Measurements from ENCODE around the gene PLXDC2.
"Not testable (repeated sequence)": the region's sequence is repeated elsewhere in the genome, so short reads cannot be mapped to it uniquely, and the experiment has no call there.

The PLXDC2 gene

DNA sequence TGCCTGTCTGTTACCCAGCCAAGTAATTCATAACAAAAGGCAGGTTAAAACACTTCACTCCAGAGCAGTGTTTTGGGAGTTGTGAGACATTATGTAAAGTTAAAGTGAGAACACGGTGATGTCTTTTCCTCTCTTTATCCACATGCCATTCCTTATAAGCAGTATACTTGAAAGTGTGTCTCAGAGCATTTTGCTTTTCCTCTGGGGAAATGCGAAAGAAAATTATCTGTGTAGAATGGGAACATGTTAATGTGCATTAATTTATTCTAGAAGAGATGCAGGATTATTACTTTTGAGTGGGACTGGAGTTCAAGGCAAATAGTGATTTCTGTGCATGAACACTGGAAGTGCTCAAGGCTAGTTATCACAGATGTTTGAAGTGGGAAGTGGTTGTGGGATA is 170.4 kb downstream of the PLXDC2 start:
- no peak for DNase-seq

DNA sequence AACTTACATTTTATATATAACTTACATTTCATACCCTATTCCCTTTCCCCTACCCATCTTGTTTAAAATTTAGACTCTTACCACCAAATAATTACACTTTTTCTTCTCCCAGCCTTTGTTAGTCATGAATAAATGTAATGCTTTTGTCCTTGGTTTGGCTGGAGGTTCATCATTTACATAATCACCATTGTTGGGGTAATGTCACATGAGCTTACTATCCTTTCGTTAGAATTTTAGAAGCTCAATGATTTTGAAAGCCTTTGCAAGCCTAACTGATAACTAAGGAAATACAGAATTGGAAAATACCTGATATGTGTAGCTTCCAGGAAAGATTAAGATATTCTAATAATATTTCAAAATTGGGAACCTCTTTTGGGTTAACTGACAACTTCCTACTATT is 171.7 kb downstream of the PLXDC2 start:
- DNase-seq: no peak

- DNase-seq: no peak
Measured at GRCh38 chr10:19993714-19994315, 177.6 kb downstream of the PLXDC2 start.

GRCh38 chr10:19998482-19998881 is 182.2 kb downstream of the PLXDC2 start:
- no peak for DNase-seq

DNA sequence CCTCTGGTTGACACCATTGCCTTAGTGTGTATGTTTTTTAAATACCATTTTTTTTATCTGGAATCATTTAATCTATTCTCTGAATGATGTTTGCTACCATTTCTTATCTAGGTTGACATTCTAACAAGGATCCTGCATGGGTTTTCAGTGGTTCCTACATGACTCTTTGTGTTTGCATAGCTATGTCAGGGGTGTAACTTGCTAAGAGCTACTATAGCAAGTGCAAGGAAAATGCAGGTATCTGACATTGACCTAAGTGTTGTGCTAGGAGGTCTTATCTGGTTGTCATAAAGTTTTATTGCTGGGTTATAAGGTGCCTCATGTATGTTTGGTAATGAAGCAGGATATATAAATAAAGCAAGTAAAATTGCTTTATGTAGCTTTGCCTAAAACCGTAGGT is 183.2 kb downstream of the PLXDC2 start:
- no peak for DNase-seq

- not testable (repeated sequence) for DNase-seq
Measured at GRCh38 chr10:20002026-20002425, 185.8 kb downstream of the PLXDC2 start.

DNA sequence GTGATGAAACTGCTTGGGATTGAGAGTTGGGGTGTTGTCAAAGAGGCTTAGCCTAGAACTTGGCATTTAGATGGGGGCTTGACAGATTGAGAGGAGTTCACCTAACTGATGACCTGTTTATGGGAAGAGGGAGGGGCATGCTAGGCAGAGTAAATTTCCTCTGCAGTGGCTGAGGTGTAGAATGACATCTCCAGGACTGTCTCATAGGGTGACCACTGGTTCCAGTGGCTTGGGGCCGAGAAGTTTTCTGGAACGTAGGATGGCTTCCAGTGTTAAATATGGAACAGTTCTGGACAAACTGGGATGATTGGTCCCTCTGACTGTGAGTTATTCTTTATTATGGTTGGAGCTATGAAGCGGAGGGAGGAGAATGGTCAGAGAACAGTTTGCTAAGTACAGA is 186.4 kb downstream of the PLXDC2 start:
- no peak for DNase-seq

- no peak for DNase-seq
Measured at GRCh38 chr10:20004087-20004523, 187.9 kb downstream of the PLXDC2 start.

DNA sequence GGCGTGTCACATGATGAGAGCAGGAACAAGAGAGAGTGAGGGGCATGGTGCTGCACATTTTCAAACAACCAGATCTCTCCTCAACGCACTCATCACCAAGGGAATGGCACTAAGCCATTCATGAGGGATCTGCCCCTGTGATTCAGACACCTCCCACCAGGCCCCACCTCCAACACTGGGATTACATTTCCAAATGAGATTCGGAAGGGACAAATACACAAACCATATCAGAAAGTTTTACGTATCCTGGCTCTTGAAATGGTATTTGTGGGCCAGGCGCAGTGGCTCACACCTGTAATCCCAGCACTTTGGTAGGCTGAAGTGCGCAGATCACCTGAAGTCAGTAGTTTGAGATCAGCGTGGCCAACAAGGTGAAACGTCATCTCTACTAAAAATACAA is 189.4 kb downstream of the PLXDC2 start:
- DNase-seq: no peak

GRCh38 chr10:20006169-20006870 is 190.1 kb downstream of the PLXDC2 start:
- no peak for DNase-seq

GRCh38 chr10:20007426-20007825 is 191.2 kb downstream of the PLXDC2 start:
- DNase-seq: no peak

DNA sequence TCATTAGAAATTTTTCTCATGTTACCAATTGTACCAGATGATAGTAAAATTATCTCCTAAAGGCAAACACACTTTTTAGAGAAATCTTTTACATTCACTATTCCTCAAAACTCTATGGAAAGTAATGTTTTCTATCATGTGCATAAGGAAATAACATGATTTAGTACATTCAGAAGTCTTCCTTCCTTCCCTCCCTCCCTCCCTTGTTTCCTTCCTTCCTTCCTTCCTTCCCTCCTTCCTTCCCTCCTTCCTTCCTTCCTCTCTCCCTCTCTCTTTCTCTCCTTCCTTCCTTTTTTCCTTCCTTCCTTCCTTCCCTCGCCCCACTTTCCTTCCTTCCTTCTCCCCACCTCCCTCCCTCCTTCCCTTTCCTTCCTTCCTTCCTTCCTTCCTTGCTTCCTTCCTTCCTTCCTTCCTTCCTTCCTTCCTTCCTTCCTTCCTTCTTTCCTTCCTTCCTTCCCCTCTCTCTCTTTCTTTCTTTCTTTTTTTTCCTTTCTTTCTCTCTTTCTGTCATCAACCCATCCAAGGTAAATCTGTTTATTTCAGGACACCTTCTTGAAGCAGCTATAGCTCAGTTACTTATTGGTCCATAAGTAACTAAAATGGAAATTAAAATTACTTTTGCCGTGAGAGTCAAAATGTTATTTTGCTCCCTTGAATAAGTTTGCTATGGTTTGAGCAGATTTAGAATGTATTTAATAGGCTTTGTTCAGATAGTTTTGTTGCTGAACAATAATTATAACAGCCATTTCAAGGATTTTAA is 197.9 kb downstream of the PLXDC2 start:
- DNase-seq: no peak

DNA sequence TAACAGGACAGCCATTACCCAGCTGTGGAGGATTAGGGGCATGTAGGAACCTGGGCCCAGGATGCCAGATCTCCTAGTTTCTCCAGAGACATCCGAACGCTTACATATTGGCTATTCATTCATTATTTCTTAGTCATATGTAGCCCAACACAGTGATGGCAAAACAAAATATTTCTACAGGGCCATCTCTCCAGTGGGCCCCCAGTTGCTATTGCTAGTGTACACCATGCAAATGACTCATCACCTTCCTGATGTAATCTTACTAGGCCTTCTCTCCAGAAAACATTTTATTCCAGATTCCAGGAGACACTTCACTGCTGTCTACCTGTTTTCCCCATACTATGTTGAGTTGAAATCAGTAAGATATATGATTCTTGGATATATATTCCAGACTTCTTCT is 201.7 kb downstream of the PLXDC2 start:
- no peak for DNase-seq

DNA sequence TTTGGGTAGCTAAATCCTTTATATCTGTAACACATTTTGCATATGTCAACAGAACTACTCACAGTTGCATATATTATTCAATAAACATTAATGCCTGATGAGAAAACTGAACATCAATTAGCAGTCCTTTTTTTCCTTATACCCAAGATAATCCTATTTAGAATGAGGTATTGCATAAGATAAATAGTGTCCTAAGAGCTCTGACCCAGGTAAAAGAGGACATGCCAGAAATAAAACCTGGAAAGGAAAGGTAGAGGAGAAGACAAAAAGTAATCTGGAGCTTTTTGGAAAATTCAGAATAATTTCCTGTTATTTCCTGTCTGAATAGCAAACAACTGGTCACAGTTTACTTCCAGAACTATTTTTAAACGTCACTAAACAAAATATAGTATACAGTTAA is 204.4 kb downstream of the PLXDC2 start:
- DNase-seq: no peak

GRCh38 chr10:20029523-20029922 is 213.3 kb downstream of the PLXDC2 start:
- DNase-seq: no peak

GRCh38 chr10:20033476-20033875 is 217.2 kb downstream of the PLXDC2 start:
- DNase-seq: no peak

- DNase-seq: no peak
Measured at GRCh38 chr10:20034732-20035131, 218.5 kb downstream of the PLXDC2 start.

GRCh38 chr10:20040012-20040411 is 223.8 kb downstream of the PLXDC2 start:
- DNase-seq: no peak

DNA sequence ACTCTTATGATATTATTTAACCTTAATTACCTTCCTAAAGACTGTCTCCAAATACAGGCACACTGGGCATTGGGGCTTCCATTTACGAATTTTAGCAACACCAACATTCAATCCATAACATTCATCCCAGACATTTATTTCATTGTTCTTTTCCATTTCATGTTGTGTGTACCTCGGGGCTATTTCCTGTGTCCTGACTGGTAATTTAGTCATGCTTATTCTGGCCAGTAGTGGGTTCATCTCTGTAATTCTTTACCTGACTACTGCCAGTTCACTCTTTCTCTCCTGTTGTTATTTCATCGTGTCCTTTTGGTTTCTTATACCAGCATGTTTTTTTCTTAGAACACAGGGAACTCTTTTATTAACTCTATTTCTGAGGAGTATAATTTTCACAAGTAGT is 225.7 kb downstream of the PLXDC2 start:
- no peak for DNase-seq

GRCh38 chr10:20045100-20045499 is 228.9 kb downstream of the PLXDC2 start:
- not testable (repeated sequence) for DNase-seq

DNA sequence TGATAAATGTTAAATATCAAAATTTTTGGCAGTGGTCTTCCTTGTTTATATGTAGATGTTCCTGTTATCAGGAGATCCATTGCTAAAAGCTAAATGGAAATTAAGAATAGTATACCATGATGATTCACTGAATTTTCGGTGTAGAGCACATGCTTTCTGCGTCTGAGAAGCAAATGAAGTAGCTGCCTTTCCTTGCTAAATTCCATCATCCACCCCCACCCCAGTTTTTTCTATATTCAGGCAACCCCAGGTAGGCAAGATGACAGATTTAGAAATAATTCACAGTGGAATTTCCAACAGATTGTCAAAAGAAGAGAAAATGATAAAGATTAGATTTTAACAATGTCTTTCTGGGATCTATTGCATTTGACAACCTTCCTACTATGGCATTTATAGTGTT is 231.9 kb downstream of the PLXDC2 start:
- DNase-seq: no peak

DNA sequence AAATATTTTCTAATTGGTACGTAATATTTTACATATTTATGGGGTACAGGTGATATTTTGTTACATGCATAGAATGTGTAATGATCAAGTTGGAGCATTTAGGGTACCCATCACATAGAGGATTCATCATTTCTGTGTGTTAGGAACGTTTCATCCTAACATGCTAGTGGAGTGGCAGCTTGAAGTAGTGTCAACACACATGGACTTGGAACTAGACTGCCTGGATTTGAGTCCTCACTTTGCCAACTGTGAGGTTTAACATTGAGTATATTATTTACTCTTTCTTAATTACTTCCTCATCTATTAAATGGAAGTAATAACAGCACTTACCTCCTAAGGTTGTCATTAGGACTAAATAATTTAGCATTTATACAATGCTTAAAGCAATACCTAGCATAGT is 241.9 kb downstream of the PLXDC2 start:
- no peak for DNase-seq

- DNase-seq: no peak
Measured at GRCh38 chr10:20059084-20059835, 243.0 kb downstream of the PLXDC2 start.

Measured in CD4-positive, alpha-beta T cell treated with Interleukin-4 for 4 hours (primary cell).